Left cardiac atrium (tissue), 4 donors: Measurements from ENCODE around the gene TMEM18. TPM values are rescaled to one million over a fixed set of nuclear protein-coding genes. Genes with fewer than 3 reads are reported as not detected.

Experiments used
- ATAC-seq, 2 donors: fragments of 200-7000 bp; cut with Tn5 transposase; one replicate each; pipeline ENCODE4 v1.9.1; 2020; ENCODE audit warnings: mild to moderate bottlenecking in 2 of 2, moderate library complexity in 2 of 2
- DNase-seq: peaks from one replicate; pipeline ENCODE4 v3.0.0-alpha.2; 2020
- intact Hi-C, 2 donors: fragments of 100-400 bp; cut with DNase I; formaldehyde crosslinking; loops; one replicate each; pipeline versions ENCODE4 v1.14.1 to v1.15.1; 2022 to 2023
- total RNA-seq, 2 donors: library from RNA; stranded (reverse); fragmentation: NEBNext Ultra II Directional; extraction: Animal tissue kit (Norgen Biotek cat#: 25700); gene quantifications; one replicate each; pipeline ENCODE4 v1.2.1, GENCODE V29; 2021
- donor health status: DM: no; HTN: yes; CAD: no.
- donor health status: DM: no; HTN: yes; CAD: no; lungs with severe emphysema.
- donor health status: DM: yes; HTN: yes; CAD: no.
- donor health status: Dilated cardiomyopathy.

Gene TMEM18
- total RNA-seq, 2 donors from 2014 or later: 12.2 to 16.1 TPM

DNA sequence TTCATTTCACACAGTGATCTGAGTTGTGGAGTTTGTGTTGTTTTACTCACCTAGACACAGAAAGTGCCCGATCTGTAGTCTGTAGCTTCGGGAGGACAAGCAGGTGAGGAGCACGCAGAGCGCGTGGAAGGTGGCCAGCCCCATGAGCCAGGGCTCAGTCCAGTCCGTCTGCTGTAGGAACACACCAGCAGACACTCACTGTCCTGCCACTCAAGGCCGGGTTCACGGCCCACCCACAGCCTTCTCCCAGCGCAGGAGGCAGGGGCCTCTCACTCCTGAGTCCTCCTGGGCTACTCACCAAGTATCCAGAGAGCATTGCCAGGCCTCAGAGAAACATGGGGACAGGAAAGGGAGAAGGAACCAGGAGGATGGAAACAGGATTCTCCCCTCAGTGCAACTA lies 1.7 kb downstream of the TMEM18 start:
- DNase-seq (no peak), ATAC-seq (no peak)
- intact Hi-C loops: no loop called here

DNA sequence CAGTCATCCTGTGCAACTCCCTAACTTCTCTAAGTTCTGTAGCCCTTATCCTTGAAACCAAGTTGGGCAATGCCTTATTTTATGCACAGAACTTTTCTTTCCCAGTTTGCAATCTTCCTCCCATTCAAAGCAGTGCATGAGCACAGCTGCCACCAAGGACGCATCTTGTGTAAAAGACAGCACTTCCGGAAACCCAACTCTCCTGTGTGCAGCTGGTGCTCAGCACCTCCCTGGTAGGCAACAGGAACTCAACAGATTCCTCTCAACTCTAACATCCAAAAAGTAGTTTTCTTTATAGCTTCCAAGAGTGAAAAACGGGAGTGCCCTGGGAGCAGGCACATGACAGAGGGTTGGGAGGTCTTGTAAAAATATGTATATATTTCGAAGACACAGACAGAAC lies 2.2 kb downstream of the TMEM18 start:
- DNase-seq (no peak), ATAC-seq (no peak)
- intact Hi-C loops: no loop called here

DNA sequence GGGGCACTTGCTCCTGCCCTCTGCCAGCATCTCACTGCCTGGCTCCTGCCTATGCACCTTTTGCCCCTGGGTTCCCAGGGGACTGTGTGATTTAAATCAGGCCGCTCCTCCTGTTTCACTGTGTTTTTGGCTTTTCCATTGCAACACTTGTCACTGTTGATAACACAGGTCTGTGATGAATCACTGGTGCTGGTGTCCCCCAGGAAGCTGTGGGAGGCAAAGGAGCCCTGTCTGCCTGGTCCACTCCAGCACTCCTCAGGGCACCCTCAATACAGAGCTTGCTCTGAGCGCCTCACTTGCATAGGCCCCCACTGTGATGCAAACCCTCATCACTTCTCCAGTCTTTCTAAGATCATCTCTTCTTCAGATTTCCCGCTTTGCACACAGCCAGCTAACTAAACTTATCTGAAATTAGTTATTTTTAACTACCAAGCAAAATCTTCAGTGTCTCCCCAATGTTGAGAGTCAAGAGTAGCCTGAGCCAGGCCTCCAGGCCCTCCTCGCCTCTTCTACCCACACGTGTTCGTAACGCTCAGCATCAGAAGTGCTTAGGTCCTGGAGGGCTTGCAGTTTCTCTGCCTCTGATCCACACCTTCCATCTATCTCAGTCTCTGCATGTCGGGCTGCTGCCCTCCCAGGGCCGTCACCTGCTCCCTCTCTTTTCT lies 2.8 kb downstream of the TMEM18 start:
- ATAC-seq (no peak), DNase-seq (no peak)
- intact Hi-C loops: no loop called here

DNA sequence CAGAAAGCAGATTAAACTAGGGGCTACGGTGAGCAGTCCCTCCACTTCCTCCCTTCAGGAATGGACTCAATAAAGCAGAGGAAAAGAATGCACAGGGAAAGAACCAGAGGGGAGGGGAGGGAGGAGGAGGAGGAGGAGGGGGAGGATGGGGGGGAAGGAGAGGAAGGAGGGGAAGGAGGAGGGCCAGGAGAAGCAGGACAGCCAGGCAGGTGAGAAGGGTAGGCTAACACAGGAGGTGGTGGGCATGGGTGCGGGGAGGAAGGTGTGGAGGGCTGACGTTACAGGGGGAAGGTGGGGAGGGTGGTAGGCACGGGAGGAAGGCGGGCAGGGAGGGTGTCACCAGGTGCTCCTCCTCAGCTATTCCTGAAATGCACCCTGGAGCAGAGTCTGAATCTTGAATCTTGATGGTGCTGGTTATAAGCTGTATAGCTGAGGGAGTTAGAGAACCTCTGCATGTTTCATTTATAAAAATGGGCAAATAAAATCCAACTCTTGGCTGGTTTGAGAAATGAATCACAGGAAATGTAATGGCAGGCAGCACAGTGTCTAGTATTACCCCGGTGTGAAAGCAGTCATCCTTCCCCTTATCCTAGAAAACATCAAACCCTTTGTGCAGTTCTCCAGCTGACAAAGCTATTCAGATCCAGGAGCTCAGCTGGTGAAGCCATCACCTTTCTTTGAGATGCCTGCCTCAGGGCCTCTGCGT lies 3.4 kb downstream of the TMEM18 start:
- ATAC-seq (no peak), DNase-seq (no peak)
- intact Hi-C loops: no loop called here

DNA sequence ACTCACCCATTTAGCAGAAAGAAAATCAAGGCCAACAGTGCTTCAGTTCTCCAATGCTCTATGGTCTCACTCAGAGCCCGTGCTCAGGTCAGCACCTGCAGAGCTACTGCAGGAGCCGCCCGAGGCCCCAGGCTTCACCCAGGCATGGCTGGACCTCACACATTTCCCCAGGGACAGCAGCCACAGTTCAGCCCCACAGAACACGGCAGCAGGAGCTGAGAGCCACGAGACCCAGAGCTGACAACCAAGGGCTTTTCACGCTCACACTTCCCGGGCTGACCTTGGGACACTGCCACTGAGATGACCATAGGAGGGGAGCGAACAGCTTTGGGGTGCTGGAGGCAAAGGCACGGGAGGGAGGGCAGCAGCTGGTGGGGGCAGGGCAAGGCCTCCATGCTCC lies 4.2 kb downstream of the TMEM18 start:
- ATAC-seq: no peak
- intact Hi-C loops: no loop called here
- no peak for DNase-seq

DNA sequence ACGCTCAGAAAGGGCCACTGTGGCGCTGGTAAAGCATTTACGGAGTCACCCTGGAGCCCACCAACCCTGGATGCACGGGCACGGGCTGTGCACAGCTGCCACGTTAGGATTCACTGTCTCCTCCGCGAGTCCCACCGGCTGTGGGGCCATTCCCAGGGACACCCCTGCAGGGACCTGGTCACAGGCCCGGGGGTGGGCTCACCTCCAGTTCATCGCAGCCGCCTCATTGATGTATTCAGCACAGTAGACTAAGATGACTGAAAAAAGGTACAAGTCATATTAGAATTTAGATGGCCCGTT lies 4.7 kb downstream of the TMEM18 start:
- intact Hi-C loops: no loop called here
- ATAC-seq (no peak), DNase-seq (no peak)

DNA sequence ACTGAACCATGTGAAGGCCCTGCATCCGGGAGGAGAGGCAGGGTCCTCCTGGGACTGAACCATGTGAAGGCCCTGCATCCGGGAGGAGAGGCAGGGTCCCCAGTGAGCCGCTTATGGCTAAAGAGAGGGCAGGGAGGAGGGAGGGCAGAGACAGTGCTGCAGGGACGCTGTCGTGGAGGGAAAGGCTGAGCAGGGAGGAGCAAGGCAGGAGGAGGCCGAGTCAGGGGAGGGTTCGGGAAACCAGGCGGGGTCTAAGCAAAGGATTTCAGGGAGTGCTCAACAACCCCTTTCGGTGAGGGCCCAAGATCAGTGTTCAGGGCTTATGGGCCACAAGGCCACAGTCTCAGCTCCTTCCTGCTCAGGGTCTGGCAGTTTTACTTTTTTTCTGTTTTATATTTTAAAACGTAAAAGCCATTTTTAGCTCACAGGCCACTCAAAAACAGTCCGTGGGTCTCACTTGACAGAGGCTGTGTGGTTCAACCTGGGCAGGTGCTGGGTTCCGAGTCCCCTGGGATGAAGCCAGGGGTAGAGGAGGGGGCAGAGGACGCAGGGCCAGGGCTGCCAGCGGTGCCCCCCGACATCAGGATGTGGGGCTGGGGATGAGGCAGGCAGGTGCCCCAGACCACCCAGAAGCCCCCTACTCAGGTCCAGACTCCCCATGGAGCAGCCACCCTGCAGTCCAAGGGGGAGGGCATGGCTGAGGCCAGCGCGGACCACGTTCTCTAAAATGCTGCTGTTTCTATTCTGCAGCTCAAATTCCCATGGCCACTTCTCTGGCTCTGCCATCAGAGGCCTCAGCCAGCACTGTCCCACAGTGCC lies 5.2 kb downstream of the TMEM18 start:
- DNase-seq (no peak), ATAC-seq (no peak)
- intact Hi-C loops: no loop called here

DNA sequence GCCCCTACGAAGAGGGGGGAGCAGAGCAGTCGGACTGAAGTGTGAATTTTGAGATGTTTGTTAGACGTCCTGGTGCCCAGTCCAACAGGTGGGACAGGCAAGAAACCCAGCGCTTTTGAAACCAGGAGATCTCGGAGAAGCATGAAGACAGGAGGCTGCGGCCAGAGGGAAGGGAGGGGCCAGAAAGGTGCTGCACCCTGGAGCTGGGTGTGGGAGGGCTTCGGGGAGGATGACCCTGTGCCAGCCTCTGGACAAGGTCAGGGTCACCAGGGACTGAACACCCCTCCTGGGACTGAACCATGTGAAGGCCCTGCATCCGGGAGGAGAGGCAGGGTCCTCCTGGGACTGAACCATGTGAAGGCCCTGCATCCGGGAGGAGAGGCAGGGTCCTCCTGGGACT lies 6.1 kb downstream of the TMEM18 start:
- no peak for DNase-seq
- intact Hi-C loops: no loop called here
- no peak for ATAC-seq

DNA sequence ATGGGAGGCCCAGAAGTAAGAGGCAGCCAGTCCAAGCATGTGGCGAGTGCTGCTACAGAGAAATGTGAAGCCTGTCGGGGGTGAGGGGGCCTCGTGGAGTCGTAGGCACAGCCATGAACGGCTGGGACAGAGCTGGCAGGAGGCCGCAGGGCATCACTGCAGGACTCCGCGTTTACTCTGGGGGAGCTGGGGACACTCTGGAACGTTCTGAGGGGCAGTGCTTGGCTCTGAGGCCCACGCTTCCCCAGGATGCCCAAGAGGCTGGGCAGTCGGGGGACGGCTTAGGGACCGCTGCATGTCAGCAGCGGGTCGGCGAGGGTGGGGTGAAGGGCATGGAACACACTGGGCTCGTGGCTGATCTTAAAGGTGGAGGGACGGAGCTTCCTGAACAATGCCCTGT lies 6.6 kb downstream of the TMEM18 start:
- ATAC-seq (no peak), DNase-seq (no peak)
- intact Hi-C loops: no loop called here

DNA sequence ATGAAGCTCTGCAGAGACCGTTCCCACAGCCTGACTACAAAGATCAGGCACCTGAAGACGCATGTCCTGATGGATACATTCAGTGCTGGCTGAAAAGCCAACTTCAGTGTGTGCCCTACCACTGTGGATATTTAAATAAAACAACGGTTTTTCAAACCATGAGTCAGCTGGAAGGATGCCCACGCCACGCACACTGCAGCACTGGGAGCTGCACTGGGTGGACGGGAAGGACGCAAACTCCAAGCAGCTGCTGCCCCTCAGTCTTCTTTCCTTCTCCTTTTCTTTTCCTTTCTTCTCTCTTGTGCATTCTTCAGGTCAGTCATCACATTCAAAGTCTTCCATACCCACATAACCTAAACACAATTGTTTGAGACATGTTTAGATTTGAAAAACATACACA lies 7.9 kb downstream of the TMEM18 start:
- ATAC-seq: no peak
- DNase-seq: no peak
- intact Hi-C loops: no loop called here

DNA sequence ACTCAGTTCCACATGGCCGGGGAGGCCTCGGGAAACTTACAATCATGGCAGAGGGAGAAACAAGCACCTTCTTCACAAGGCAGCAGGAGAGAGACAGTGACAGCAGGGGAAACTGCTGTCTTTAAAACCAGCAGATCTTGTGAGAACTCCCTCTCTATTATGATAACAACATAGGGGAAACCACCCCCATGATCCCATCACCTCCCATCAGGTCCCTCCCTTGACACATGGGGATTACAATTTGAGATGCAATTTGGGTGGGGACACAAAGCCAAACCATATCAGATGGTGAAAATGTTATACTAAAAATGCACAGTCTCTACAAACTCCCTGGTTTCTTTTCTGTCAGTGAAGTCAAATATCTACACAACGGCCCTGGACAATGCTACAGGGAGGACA lies 9.2 kb downstream of the TMEM18 start:
- intact Hi-C loops: no loop called here
- DNase-seq: no peak
- ATAC-seq: no peak

DNA sequence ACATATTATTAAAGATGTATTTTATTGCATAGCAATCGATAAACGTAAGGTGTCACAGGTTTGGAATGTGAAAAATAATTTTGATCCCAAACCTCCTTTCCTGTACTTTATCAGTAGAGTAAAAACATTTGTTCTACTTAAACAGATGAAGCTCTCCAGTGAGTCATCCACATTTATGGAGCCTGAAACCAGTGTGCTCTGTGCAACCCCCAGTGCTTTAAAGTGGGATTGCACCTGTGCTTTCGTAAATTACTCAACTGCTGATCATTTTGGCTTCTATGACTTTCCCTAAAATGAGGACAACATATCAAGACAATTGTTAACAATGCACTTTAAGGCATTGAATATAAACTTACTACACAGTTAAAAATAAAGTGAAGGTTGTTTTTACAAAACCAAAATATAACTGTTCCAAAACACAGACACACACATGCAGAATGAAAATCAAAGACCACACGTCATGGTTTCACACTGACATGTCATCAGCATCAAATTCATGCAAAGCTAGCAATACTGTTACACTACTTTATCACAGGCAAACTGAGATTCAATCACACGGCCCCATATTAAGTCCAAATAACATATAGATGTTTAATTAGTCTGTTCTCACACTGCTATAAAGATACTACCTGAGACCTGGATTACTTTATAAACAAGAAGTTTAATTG lies 9.7 kb downstream of the TMEM18 start:
- DNase-seq (no peak), ATAC-seq (peak in 1 of 2 donors; percentile 72)
- intact Hi-C loops: no loop called here

DNA sequence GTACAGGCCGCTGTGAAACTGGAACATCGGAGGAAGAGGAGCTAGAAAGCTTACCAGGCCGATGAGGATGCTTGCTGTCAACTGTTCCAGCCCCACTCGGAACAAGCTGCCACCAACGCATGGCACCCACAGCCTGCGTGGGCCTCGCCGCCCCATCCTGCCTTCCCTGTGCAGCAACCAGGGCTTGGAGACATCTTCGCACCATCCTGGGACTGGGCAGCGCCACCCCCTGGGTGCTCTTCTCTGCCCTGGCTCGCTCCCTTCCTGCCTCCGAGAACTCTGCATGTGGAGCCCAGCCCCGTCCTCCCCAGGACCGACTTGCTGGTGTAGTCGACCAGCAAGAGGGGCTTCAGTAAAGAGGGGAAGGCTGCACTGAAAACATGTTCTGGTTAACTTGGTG lies 10.8 kb downstream of the TMEM18 start:
- intact Hi-C loops: no loop called here
- no peak for ATAC-seq

DNA sequence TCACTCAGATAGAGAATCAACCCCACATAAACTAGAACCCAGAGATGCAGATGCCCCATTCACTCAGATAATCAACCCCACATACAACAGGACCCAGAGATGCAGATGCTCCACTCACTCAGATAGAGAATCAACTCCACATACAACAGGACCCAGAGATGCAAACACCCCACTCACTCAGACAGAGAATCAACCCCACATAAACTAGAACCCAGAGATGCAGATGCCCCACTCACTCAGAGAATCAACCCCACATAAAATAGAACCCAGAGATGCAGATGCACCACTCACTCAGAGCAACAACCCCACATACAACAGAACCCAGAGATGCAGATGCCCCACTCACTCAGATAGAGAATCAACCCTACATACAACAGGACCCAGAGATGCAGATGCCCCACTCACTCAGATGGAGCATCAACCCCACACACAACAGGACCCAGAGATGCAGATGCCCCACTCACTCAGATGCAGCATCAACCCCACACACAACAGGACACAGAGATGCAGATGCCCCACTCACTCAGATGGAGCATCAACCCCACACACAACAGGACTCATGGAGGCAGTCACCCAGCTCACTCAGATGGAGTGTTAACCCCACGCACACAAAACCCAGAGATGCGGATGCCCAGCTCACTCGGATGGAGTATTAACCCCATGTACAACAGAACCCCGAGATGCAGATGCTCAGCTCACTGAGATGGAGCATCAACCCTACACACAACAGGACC lies 11.7 kb downstream of the TMEM18 start:
- no peak for ATAC-seq
- intact Hi-C loops: no loop called here
- no peak for DNase-seq

More for the DNA sequence above, 10.8 kb downstream of the TMEM18 start:
- DNase-seq: no peak

DNA sequence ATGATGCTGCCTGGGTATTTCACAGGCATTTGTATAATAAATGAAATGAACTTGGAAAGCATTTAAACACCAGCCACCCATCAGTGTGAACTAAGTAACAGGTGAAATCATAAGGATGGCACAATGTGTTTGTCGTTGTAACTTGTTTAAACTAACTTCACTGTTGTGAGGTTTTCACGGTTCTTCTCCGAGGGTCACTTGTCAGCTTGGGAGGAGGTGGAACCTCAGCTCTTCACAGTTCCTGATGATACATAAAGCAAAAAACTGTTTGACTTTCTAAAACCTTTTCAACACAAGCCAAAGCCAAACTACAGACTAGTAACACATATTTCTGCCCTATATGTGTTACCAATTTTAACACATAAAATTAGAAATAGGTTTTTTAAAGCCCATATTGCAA lies 13.1 kb downstream of the TMEM18 start:
- DNase-seq: no peak
- intact Hi-C loops: no loop called here
- no peak for ATAC-seq

DNA sequence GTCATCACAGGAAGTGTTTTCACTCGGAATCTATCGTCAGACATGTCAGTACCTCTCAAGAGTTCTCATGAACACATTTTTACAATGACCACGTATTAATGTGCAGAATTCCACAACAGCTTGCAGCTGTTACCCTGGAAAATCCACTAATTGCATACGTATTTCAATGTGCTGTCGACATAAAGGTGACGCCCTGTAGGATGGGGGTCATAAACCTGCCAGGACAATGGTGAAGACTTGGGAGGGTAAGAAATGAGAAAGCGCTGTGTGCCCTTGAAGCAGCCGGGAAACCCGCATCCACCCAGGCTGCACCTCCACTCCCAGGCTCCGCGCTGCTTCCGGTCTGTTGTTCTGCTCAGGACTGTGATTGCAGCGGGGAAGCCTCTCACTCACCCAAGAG lies 14.0 kb downstream of the TMEM18 start:
- intact Hi-C loops: no loop called here
- ATAC-seq: no peak
- DNase-seq: no peak

DNA sequence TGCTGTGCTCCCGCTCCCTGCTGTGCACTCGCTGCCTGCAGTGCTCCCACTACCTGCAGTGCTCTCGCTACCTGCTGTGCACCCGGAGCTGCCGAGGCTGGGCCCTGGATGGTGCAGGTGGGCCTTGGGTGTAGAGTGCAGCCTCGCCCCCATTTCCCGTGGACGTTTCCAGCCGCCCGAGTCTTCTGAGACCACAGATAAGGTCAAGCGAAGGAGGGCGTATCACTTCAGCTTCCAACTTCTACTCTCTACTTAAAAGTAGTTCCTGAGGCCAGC lies 15.9 kb downstream of the TMEM18 start:
- DNase-seq: no peak
- no peak for ATAC-seq
- intact Hi-C loops: no loop called here

DNA sequence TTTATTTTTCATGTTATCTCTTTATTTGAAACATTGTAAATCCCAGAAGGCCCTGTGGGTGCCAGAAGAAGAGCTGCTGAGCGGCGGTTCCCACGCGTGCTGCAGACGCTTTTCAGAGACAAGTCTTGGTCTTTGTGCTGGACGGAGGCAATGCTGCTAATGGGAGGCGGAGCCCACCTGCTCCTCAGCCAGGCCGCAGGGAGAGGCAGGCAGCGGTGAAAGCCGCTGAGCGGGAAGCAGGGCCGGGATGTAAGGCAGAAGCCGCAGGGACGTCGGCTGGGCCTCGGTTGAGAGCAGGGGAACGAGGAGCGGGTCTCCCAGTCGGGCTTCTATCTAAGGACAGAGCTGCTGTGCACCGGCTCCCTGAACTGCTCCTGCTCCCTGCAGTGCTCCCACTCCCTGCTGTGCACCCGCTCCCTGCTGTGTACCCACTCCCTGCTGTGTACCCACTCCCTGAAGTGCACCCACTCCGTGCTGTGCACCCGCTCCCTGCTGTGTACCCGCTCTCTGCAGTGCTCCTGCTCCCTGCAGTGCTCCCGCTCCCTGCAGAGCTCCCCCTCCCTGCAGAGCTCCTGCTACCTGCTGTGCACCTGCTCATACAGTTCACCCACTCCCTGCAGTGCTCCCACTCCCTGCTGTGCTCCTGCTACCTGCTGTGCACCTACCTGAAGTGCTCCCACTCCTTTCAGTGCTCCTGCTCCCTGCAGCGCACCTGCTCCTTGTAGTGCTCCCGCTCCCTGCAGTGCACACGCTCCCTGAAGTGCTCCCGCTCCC lies 16.4 kb downstream of the TMEM18 start:
- ATAC-seq (peak; percentile 39 to 44), DNase-seq (no peak)
- intact Hi-C loops: no loop called here

DNA sequence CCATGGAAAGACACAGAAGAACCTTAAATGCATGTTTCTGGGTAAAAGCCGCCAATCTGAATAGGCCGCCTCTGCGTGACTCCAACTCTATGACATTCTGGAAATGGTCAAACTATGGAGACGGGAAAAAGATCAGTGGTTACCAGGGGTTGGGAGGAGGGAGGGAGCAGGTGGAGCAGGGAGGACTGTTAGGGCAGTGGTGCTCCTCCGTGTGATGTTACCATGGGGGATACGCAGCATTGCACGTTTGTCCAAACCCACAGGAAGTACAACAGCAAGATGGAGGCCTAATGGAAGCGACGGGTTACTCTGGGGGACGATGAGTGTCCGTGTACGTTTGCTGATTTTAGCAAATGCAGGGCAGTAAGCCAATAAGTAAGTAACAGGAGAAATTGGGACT lies 17.2 kb downstream of the TMEM18 start:
- intact Hi-C loops: no loop called here
- ATAC-seq: no peak
- DNase-seq: no peak
